GM12878 (cell line): ENCODE measurements around the gene ARAP1. TPM values are rescaled to one million over a fixed set of nuclear protein-coding genes. Genes with fewer than 3 reads are reported as not detected.

Source experiments
- ATAC-seq: fragments of 200-7000 bp; cut with Tn5 transposase; 3 replicates; pipeline ENCODE4 v1.9.1; 2020; ENCODE audit warnings: mild to moderate bottlenecking, moderate library complexity
- BruUV-seq: library from RNA; stranded (reverse); fragments of 400-500 nt; replicated peaks from 2 replicates; lab custom pipeline; 2021; lab: Mats Ljungman, UMichigan
- CTCF ChIA-PET: fragments of 300-600 bp; sonication (Branson Sonifier 250); formaldehyde crosslinking; extraction: SDS; loops from one replicate; lab custom pipeline; 2021; ENCODE audit warnings: inconsistent platforms; lab: Yijun Ruan, JAX
- POLR2A ChIA-PET: fragments of 350-600 bp; formaldehyde crosslinking; extraction: SDS; loops from one replicate; lab custom pipeline; 2021; ENCODE audit warnings: inconsistent platforms; lab: Charles Lee
- RAD21 ChIA-PET: fragments of 300-600 bp; sonication (Branson Sonifier 250); formaldehyde crosslinking; loops from one replicate; lab custom pipeline; 2023; ENCODE audit warnings: antibody characterized with exemption; ENCODE audit not compliant: unreplicated experiment; lab: Charles Lee
- SMC1A ChIA-PET: fragments of 300-600 bp; sonication (Branson Sonifier 250); formaldehyde crosslinking; loops from one replicate; lab custom pipeline; 2023; ENCODE audit not compliant: unreplicated experiment, uncharacterized antibody; lab: Charles Lee
- DNase-seq: peaks from one replicate; pipeline ENCODE4 v3.0.0-alpha.2; 2011; ENCODE audit warnings: low read depth, low spot score
- FAIRE-seq: peaks from 3 replicates; lab custom pipeline; 2011; peaks lifted over from hg19 to GRCh38; lab: Jason Lieb, UNC
- H2AFZ ChIP-seq: 2 replicates; pipeline ENCODE4 v1.6.0; 2011; ENCODE audit warnings: low read depth, low read length, control low read depth; ENCODE audit not compliant: control insufficient read depth
- H3K27ac ChIP-seq: 2 replicates; pipeline ENCODE4 v1.5.1; 2011; ENCODE audit warnings: control low read depth; ENCODE audit not compliant: control insufficient read depth, insufficient read depth
- H3K27me3 ChIP-seq, 2 experiments: replicated peaks in 1 of 2; 2 replicates each; pipeline versions ENCODE4 v1.6.0 to v1.6.1; 2011; ENCODE audit warnings: low read length in 1 of 2; ENCODE audit not compliant: control insufficient read depth in 2 of 2, insufficient read depth in 2 of 2
- H3K36me3 ChIP-seq, 2 experiments: 2 replicates each; pipeline ENCODE4 v1.5.1; 2011; ENCODE audit warnings: low read length in 1 of 2; ENCODE audit not compliant: control insufficient read depth in 2 of 2, insufficient read depth in 2 of 2
- H3K4me1 ChIP-seq: 2 replicates; pipeline ENCODE4 v1.6.1; 2011; ENCODE audit warnings: mild to moderate bottlenecking, low read length, moderate library complexity, mixed read lengths; ENCODE audit not compliant: control insufficient read depth, insufficient read depth
- H3K4me2 ChIP-seq: 2 replicates; pipeline ENCODE4 v1.6.0; 2011; ENCODE audit warnings: control low read depth; ENCODE audit not compliant: control insufficient read depth, insufficient read depth
- H3K4me3 ChIP-seq: fragments of 200-600 bp; sonication (generic); 2 replicates; pipeline ENCODE4 v1.5.1; 2016
- H3K79me2 ChIP-seq: 2 replicates; pipeline ENCODE4 v1.6.0; 2011; ENCODE audit warnings: low read length; ENCODE audit not compliant: control insufficient read depth, insufficient read depth
- H3K9ac ChIP-seq: 2 replicates; pipeline ENCODE4 v1.8.0; 2011; ENCODE audit warnings: low read length, control low read depth, mixed read lengths; ENCODE audit not compliant: control insufficient read depth, insufficient read depth
- H3K9me3 ChIP-seq: replicated peaks from 3 replicates; pipeline ENCODE4 v1.5.1; 2011; ENCODE audit warnings: mild to moderate bottlenecking, low read length; ENCODE audit not compliant: control insufficient read depth, insufficient read depth
- H4K20me1 ChIP-seq: 2 replicates; pipeline ENCODE4 v1.6.0; 2011; ENCODE audit not compliant: control insufficient read depth, insufficient read depth
- CHD1 ChIP-seq: IDR thresholded peaks from 2 replicates; pipeline ENCODE4 v1.6.1; 2012; ENCODE audit warnings: low read depth, low read length, improper control_type of control experiment
- CHD2 ChIP-seq: IDR thresholded peaks from 2 replicates; pipeline ENCODE4 v1.6.1; 2011; ENCODE audit warnings: low read depth, low read length, improper control_type of control experiment, borderline replicate concordance
- EP300 ChIP-seq, 2 experiments: fragments of 150-350 bp in 1 of 2; IDR thresholded peaks; 2 replicates each; pipeline ENCODE4 v1.6.1; 2011 to 2012; ENCODE audit warnings: low read depth in 2 of 2, low read length in 2 of 2, borderline replicate concordance in 1 of 2, improper control_type of control experiment in 1 of 2, inconsistent platforms in 1 of 2; ENCODE audit not compliant: control insufficient read depth in 1 of 2
- NRF1 ChIP-seq: conservative IDR thresholded peaks from 2 replicates; pipeline ENCODE4 v1.6.1; 2011; ENCODE audit warnings: mild to moderate bottlenecking, low read depth, low read length, improper control_type of control experiment
- SPI1 ChIP-seq: IDR thresholded peaks from 2 replicates; pipeline ENCODE4 v1.6.1; 2011; ENCODE audit warnings: low read depth, mild to moderate bottlenecking, low read length, moderate library complexity, borderline replicate concordance; ENCODE audit not compliant: insufficient read depth
- ZBTB11 ChIP-seq: fragments of 450-650 bp; formaldehyde crosslinking; IDR thresholded peaks from 2 replicates; pipeline ENCODE4 v1.5.0; 2022; ENCODE audit warnings: mild to moderate bottlenecking, missing genetic modification characterization
- ZNF207 ChIP-seq: fragments of 450-650 bp; IDR thresholded peaks from 2 replicates; pipeline ENCODE4 v1.6.1; 2014; ENCODE audit warnings: antibody characterized with exemption, mild to moderate bottlenecking, borderline replicate concordance
- WGBS: methylation state at CpG from one replicate; pipeline ENCODE4 v1.1.6; 2016; ENCODE audit warnings: low lambda C conversion rate; ENCODE audit not compliant: insufficient replicate concordance, insufficient coverage; ENCODE audit errors: missing lambda C conversion rate; 5-methylcytosine and 5-hydroxymethylcytosine counted together
- in situ Hi-C: fragments of 300-500 bp; cut with MboI; formaldehyde crosslinking; loops from 9 replicates; pipeline ENCODE4 v1.14.3; 2018; ENCODE audit warnings: mixed read lengths
- intact Hi-C: fragments of 100-400 bp; cut with micrococcal nuclease; formaldehyde crosslinking; loops from one replicate; pipeline ENCODE4 v1.14.2; 2022; ENCODE audit not compliant: unreplicated experiment
- polyA plus RNA-seq, 11 experiments: library from polyadenylated mRNA; depleted of rRNA in 4 of 11; unstranded in 6 of 11; stranded (reverse) in 5 of 11; fragments of >200 nt; fragmentation: Nextera tagmentation in 4 of 11; fragmentation: Illumina TruSeq in 1 of 11; extraction: Ambion mirVana in 4 of 11; extraction: Trizol in 1 of 11; gene quantifications; 1 replicate in 1 of 11; 2 replicates in 10 of 11; pipeline versions ENCODE4 v1.2.1 to v1.2.3, GENCODE V29; 2011 to 2016; ENCODE audit warnings: inconsistent platforms in 2 of 11, missing spikeins in 2 of 11, low read depth in 1 of 11
- total RNA-seq, 4 experiments: library from RNA; depleted of rRNA in 3 of 4; stranded (reverse); fragments of >200 nt in 3 of 4; fragmentation: Illumina TruSeq in 1 of 4; extraction: Trizol in 1 of 4; gene quantifications; 2 replicates each; pipeline versions ENCODE4 v1.2.1 to v1.2.3, GENCODE V29; 2013 to 2021
- TF ChIP-seq, protein P1 (sequence below): fragments of 450-650 bp; IDR thresholded peaks from 2 replicates; pipeline ENCODE4 v1.6.1; 2017; ENCODE audit warnings: mild to moderate bottlenecking, moderate library complexity

The ARAP1 gene
- total and polyA plus RNA-seq, 10 of the 15 experiments (the other 5 are each of a cell fraction or from before 2014, with no cell fraction given), result 0.55 to 102 (median 51.0) TPM

GRCh38 chr11:72787216-72788104, 35.3 kb upstream of the ARAP1 start (continued):
- TF ChIP-seq, protein P1, sequence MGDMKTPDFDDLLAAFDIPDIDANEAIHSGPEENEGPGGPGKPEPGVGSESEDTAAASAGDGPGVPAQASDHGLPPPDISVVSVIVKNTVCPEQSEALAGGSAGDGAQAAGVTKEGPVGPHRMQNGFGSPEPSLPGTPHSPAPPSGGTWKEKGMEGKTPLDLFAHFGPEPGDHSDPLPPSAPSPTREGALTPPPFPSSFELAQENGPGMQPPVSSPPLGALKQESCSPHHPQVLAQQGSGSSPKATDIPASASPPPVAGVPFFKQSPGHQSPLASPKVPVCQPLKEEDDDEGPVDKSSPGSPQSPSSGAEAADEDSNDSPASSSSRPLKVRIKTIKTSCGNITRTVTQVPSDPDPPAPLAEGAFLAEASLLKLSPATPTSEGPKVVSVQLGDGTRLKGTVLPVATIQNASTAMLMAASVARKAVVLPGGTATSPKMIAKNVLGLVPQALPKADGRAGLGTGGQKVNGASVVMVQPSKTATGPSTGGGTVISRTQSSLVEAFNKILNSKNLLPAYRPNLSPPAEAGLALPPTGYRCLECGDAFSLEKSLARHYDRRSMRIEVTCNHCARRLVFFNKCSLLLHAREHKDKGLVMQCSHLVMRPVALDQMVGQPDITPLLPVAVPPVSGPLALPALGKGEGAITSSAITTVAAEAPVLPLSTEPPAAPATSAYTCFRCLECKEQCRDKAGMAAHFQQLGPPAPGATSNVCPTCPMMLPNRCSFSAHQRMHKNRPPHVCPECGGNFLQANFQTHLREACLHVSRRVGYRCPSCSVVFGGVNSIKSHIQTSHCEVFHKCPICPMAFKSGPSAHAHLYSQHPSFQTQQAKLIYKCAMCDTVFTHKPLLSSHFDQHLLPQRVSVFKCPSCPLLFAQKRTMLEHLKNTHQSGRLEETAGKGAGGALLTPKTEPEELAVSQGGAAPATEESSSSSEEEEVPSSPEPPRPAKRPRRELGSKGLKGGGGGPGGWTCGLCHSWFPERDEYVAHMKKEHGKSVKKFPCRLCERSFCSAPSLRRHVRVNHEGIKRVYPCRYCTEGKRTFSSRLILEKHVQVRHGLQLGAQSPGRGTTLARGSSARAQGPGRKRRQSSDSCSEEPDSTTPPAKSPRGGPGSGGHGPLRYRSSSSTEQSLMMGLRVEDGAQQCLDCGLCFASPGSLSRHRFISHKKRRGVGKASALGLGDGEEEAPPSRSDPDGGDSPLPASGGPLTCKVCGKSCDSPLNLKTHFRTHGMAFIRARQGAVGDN, result 0 out of 2 replicates have a peak, but pooled peaks have one; percentile 33

GRCh38 chr11:72786305-72787215, 34.4 kb upstream of the ARAP1 start:
- Histone ChIP-seq H3K9me3 (no peaks in the 10 kb centered on the region), H3K4me1 (peaks cover 27% of the 10 kb centered on the region), H4K20me1 (no peaks in the 10 kb centered on the region), H3K27ac (peak overlapping the region; percentile 68), H3K4me3 (no peak overlapping the region), H3K4me2 (peak overlapping the region; percentile 63; the same call in 1 of the 2 replicates), H3K9ac (peak overlapping the region; percentile 51; the same call in 1 of the 2 replicates), H2AFZ (peak overlapping the region; percentile 57; the same call in 1 of the 2 replicates), H3K36me3 (no peaks in the 10 kb centered on the region), H3K27me3 (no peaks in the 10 kb centered on the region), H3K79me2 (no peaks in the 10 kb centered on the region)
- in situ Hi-C loops, result no loop called here
- FAIRE-seq (no peak), DNase-seq (no peak), ATAC-seq (no peak; the same call in 2 of the 3 replicates)
- ChIA-PET SMC1A (interaction anchor here (0.6 to 1.9 kb wide), 7 partner anchors 24 to 61 kb away, joined by 3 to 8 read pairs (median 4); no protein-coding TSS in a partner anchor), POLR2A (interaction anchor here (0.6 to 1.5 kb wide), 5 partner anchors 7 to 602 kb away, joined by 3 to 9 read pairs (median 5); no protein-coding TSS in a partner anchor), RAD21 (interaction anchor here (1.1 to 10.5 kb wide), 3 partner anchors 33 to 69 kb away, joined by 4 to 256 read pairs (median 4); no protein-coding TSS in a partner anchor), CTCF (interaction anchor here (1.5 to 15.0 kb wide), 4 partner anchors 26 to 60 kb away, joined by 5 to 469 read pairs (median 6); no protein-coding TSS in a partner anchor)
- no TSS peak for BruUV-seq
- 97% methylated on average over 7 of the region's 8 CpGs for WGBS
- intact Hi-C loops, result no loop called here
- TF ChIP-seq CHD1, result no peak
- TF ChIP-seq CHD2, result no peak
- TF ChIP-seq SPI1, result 0 out of 2 replicates have a peak, but pooled peaks have one; percentile 3
- no peak for TF ChIP-seq ZBTB11
- TF ChIP-seq EP300 (IDR thresholded peaks at IDR 0.05; ENCODE audit: borderline replicate concordance in 1 of 2, control insufficient read depth in 1 of 2, low read depth in 2 of 2, low read length in 2 of 2), result no peak
- TF ChIP-seq ZNF207, result no peak
- no peak for TF ChIP-seq NRF1
